ENCODE results near the gene DONSON. TPM values are rescaled to one million over a fixed set of nuclear protein-coding genes. Genes with fewer than 3 reads are reported as not detected.

DONSON gene
- total and polyA plus RNA-seq, 2 of the 13 experiments (the other 11 are each of a cell fraction or from before 2014, with no cell fraction given) = 35.4 to 63.6 TPM

DNA sequence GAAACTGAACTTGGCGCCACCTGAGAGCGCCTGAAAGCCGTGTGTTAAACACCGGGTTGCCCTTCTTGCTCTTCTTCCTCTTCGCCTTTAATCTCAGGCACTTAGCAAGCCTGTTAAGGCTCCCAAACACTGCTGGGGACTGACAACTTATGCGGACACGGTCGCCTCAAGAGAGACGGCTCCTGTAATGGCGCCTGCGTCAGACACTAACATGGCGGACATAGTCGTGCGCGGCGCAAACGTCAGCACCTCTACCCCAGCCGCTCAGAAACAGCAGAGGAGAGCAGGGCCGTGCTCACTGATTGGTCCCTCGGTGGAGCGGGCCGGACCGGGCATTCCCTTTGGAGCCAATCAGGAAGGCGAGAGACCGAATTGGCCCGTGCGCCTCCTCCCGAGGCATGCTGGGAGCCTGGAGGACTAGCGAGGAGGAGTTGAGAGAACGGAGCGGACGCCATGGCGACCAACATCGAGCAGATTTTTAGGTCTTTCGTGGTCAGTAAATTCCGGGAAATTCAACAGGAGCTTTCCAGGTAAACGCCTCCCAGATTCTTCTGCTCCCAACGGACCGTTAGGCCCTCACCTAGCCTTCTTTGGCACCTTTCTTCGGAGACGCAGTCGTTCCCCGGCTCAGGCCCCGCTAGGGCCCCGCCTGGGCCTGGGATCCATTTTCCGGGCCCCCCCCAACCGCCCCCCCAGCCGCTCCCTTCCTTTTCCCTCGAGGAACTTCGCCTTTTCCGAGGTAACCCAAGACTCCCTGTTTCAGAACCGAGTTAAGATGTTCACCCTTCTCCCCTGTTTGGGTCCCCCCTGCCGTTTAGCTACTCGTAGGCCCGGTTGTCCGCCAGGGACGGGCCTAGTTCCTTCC, 45.6 kb downstream of the DONSON start, which contains the start of gene SON (continued):
- TF ChIP-seq SOX13 (IDR thresholded peaks at IDR 0.05) (no peak), SOX13 (CRISPR knock-in tag; conservative IDR thresholded peaks at IDR 0.05 in 1 of 2, IDR thresholded peaks at IDR 0.05 in 1 of 2) (0 out of 4 replicates have a peak, but pooled peaks of 1 of the 2 experiments have one; percentile 4), ATF1 (CRISPR knock-in tag; IDR thresholded peaks at IDR 0.05) (peak; percentile 87), RAD21 (CRISPR knock-in tag; IDR thresholded peaks at IDR 0.05) (no peak), PRPF4 (IDR thresholded peaks at IDR 0.05; ENCODE audit: low read depth, low read length, poor library complexity, severe bottlenecking) (no peak), ZNF572 (CRISPR knock-in tag; IDR thresholded peaks at IDR 0.05) (no peak), HCFC1 (IDR thresholded peaks at IDR 0.05; ENCODE audit: low read depth, low read length) (peak; percentile 37; the same call in 1 of the 2 replicates), ZNF207 (IDR thresholded peaks at IDR 0.05; ENCODE audit: borderline replicate concordance) (no peak), ZNF180 (CRISPR knock-in tag; IDR thresholded peaks at IDR 0.05; ENCODE audit: borderline replicate concordance, low read depth) (no peak; the same call in 1 of the 2 replicates), CBX2 (IDR thresholded peaks at IDR 0.05; ENCODE audit: low read depth, low read length) (no peak), CBX2 (CRISPR knock-in tag; IDR thresholded peaks at IDR 0.05; ENCODE audit: low read depth) (no peak), RFX5 (IDR thresholded peaks at IDR 0.05; ENCODE audit: low read depth, low read length) (peak; percentile 98), ERF (CRISPR knock-in tag; IDR thresholded peaks at IDR 0.05) (peak; percentile 80; the same call in 1 of the 2 replicates), ZNF775 (CRISPR knock-in tag; IDR thresholded peaks at IDR 0.05; ENCODE audit: borderline replicate concordance) (peak; percentile 77; the same call in 1 of the 2 replicates), ZEB1 (IDR thresholded peaks at IDR 0.05; ENCODE audit: insufficient replicate concordance, low read depth) (no peak), ELF3 (CRISPR knock-in tag; IDR thresholded peaks at IDR 0.05) (peak; percentile 22; the same call in 1 of the 2 replicates), YEATS2 (CRISPR knock-in tag; IDR thresholded peaks at IDR 0.05; ENCODE audit: borderline replicate concordance) (peak; percentile 53; the same call in 1 of the 2 replicates), PRMT3 (CRISPR knock-in tag; IDR thresholded peaks at IDR 0.05; ENCODE audit: borderline replicate concordance, low read depth) (no peak; the same call in 1 of the 2 replicates), ESRRA (CRISPR knock-in tag; IDR thresholded peaks at IDR 0.05; ENCODE audit: low read depth) (no peak), NFRKB (IDR thresholded peaks at IDR 0.05) (peak; percentile 86)
- TF ChIP-seq, protein P1, sequence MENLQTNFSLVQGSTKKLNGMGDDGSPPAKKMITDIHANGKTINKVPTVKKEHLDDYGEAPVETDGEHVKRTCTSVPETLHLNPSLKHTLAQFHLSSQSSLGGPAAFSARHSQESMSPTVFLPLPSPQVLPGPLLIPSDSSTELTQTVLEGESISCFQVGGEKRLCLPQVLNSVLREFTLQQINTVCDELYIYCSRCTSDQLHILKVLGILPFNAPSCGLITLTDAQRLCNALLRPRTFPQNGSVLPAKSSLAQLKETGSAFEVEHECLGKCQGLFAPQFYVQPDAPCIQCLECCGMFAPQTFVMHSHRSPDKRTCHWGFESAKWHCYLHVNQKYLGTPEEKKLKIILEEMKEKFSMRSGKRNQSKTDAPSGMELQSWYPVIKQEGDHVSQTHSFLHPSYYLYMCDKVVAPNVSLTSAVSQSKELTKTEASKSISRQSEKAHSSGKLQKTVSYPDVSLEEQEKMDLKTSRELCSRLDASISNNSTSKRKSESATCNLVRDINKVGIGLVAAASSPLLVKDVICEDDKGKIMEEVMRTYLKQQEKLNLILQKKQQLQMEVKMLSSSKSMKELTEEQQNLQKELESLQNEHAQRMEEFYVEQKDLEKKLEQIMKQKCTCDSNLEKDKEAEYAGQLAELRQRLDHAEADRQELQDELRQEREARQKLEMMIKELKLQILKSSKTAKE (CRISPR knock-in tag; IDR thresholded peaks at IDR 0.05; ENCODE audit: borderline replicate concordance) = no peak
- TF ChIP-seq, protein P2, sequence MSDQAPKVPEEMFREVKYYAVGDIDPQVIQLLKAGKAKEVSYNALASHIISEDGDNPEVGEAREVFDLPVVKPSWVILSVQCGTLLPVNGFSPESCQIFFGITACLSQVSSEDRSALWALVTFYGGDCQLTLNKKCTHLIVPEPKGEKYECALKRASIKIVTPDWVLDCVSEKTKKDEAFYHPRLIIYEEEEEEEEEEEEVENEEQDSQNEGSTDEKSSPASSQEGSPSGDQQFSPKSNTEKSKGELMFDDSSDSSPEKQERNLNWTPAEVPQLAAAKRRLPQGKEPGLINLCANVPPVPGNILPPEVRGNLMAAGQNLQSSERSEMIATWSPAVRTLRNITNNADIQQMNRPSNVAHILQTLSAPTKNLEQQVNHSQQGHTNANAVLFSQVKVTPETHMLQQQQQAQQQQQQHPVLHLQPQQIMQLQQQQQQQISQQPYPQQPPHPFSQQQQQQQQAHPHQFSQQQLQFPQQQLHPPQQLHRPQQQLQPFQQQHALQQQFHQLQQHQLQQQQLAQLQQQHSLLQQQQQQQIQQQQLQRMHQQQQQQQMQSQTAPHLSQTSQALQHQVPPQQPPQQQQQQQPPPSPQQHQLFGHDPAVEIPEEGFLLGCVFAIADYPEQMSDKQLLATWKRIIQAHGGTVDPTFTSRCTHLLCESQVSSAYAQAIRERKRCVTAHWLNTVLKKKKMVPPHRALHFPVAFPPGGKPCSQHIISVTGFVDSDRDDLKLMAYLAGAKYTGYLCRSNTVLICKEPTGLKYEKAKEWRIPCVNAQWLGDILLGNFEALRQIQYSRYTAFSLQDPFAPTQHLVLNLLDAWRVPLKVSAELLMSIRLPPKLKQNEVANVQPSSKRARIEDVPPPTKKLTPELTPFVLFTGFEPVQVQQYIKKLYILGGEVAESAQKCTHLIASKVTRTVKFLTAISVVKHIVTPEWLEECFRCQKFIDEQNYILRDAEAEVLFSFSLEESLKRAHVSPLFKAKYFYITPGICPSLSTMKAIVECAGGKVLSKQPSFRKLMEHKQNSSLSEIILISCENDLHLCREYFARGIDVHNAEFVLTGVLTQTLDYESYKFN (CRISPR knock-in tag; conservative IDR thresholded peaks at IDR 0.05) = no peak; the same call in 1 of the 2 replicates
- TF ChIP-seq, protein P3, sequence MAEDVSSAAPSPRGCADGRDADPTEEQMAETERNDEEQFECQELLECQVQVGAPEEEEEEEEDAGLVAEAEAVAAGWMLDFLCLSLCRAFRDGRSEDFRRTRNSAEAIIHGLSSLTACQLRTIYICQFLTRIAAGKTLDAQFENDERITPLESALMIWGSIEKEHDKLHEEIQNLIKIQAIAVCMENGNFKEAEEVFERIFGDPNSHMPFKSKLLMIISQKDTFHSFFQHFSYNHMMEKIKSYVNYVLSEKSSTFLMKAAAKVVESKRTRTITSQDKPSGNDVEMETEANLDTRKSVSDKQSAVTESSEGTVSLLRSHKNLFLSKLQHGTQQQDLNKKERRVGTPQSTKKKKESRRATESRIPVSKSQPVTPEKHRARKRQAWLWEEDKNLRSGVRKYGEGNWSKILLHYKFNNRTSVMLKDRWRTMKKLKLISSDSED (CRISPR knock-in tag; IDR thresholded peaks at IDR 0.05) = no peak
